Right lobe of liver (tissue), 4 donors: Measurements from ENCODE around the gene RBFOX1.

Experiments
- POLR2A ChIP-seq: fragments of 450-650 bp; IDR thresholded peaks from one replicate; pipeline ENCODE4 v1.6.1; 2017; ENCODE audit warnings: antibody characterized with exemption, mild to moderate bottlenecking
- TF ChIP-seq, protein P1 (sequence below), 4 donors: fragments of 200-600 bp in 3 of 4; fragments of 450-650 bp in 1 of 4; IDR thresholded peaks; one replicate each; pipeline versions ENCODE4 v1.5.1 to v1.8.0; 2016 to 2022; ENCODE audit warnings: antibody characterized with exemption in 4 of 4, mild to moderate bottlenecking in 2 of 4
- donor health status: DM: no; HTN: no; CAD: no.
- donor health status: DM: no; HTN: no; CAD: no.
- donor health status: DM: no; HTN: yes; CAD: no.

DNA sequence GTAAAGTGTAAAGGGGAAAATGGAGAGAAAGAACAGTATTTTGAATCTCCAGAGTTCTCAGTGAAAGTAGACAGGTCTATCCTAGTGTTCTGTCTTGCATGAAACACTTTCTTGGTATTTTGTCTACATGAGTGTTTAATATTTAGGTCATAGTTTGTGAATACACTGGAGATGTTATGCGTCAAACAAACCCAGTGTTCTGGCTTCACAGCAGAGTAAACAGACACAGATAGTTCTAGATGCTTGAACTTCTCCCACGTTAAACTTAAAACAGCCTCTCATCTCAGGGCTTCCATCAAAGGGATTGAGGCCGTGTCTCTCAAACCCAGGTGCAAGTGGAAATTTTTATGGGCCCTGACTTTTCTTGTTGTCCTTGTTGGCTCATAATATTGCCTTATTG is 48.3 kb downstream of the RBFOX1 start:
- TF ChIP-seq, protein P1, sequence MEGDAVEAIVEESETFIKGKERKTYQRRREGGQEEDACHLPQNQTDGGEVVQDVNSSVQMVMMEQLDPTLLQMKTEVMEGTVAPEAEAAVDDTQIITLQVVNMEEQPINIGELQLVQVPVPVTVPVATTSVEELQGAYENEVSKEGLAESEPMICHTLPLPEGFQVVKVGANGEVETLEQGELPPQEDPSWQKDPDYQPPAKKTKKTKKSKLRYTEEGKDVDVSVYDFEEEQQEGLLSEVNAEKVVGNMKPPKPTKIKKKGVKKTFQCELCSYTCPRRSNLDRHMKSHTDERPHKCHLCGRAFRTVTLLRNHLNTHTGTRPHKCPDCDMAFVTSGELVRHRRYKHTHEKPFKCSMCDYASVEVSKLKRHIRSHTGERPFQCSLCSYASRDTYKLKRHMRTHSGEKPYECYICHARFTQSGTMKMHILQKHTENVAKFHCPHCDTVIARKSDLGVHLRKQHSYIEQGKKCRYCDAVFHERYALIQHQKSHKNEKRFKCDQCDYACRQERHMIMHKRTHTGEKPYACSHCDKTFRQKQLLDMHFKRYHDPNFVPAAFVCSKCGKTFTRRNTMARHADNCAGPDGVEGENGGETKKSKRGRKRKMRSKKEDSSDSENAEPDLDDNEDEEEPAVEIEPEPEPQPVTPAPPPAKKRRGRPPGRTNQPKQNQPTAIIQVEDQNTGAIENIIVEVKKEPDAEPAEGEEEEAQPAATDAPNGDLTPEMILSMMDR (IDR thresholded peaks at IDR 0.05), result no peak
- TF ChIP-seq POLR2A, result no peak
